Left colon (tissue), 2 donors: ENCODE results near the gene LRRC25. TPM values are rescaled to one million over a fixed set of nuclear protein-coding genes. Genes with fewer than 3 reads are reported as not detected.
A peak's percentile ranks its signal among the peaks of the same experiment; 100 is the strongest.

ENCODE experiments used
- ATAC-seq: fragments of 200-7000 bp; cut with Tn5 transposase; one replicate; pipeline ENCODE4 v1.9.1; 2020; ENCODE audit warnings: mild to moderate bottlenecking, moderate library complexity
- DNase-seq, 2 donors: peaks; one replicate each; pipeline ENCODE4 v3.0.0-alpha.2; 2020
- intact Hi-C, 2 donors: fragments of 100-400 bp; cut with DNase I in 1 of 2; cut with micrococcal nuclease in 1 of 2; formaldehyde crosslinking; loops; one replicate each; pipeline versions ENCODE4 v1.11.2 to v1.14.0; 2022; cut with DNase I, micrococcal nuclease
- long read RNA-seq: library from polyadenylated mRNA; unstranded; transcript quantifications from one replicate; pipeline ENCODE4 v2.0.0, GENCODE V29; 2021
- total RNA-seq, 2 donors: library from RNA; stranded (reverse); fragmentation: NEBNext Ultra II Directional; extraction: Animal tissue kit (Norgen Biotek cat#: 25700); gene quantifications; one replicate each; pipeline ENCODE4 v1.2.1, GENCODE V29; 2021
- donor health status: DM: no; HTN: no; CAD: no.
- donor health status: DM: yes; HTN: yes; CAD: no.

The LRRC25 gene
- total RNA-seq, result 1 to 10 TPM in 1 of 2 donors, under 1 TPM in 1; 0.79 to 5.1 TPM
- long read RNA-seq, partial matches to known transcripts, result 0 of 1 reads
- long read RNA-seq, other reads (novel, unspliced or antisense), result 0 of 1 reads

- ATAC-seq (no peak), DNase-seq (peak; percentile 68 to 72)
- intact Hi-C loops, result no loop called here
These were observed at the start of gene LRRC25 for GRCh38 chr19:18397242-18398202. TSS of gene LRRC25 (minus strand) at chr19:18397622. CDS start at chr19:18396963, 659 bp downstream.

GRCh38 chr19:18446811-18447359 is 49.5 kb upstream of the LRRC25 start:
- intact Hi-C loops, result no loop called here
- ATAC-seq, result no peak
- DNase-seq, result no peak

GRCh38 chr19:18446145-18446810 is 48.9 kb upstream of the LRRC25 start:
- no peak for DNase-seq
- ATAC-seq, result no peak
- intact Hi-C loops, result no loop called here

- peak; percentile 70 for ATAC-seq
- intact Hi-C loops, result no loop called here
These were observed 48.0 kb upstream of the LRRC25 start for GRCh38 chr19:18445262-18445948.

GRCh38 chr19:18444513-18444912 is 47.1 kb upstream of the LRRC25 start:
- DNase-seq (no peak), ATAC-seq (no peak)
- intact Hi-C loops, result no loop called here

More at GRCh38 chr19:18445262-18445948, 48.0 kb upstream of the LRRC25 start:
- peak; percentile 71 to 77 for DNase-seq

GRCh38 chr19:18443831-18444230 is 46.4 kb upstream of the LRRC25 start:
- DNase-seq (no peak), ATAC-seq (no peak)
- intact Hi-C loops, result no loop called here

GRCh38 chr19:18443406-18443805 is 46.0 kb upstream of the LRRC25 start:
- ATAC-seq, result no peak
- intact Hi-C loops, result no loop called here

GRCh38 chr19:18442941-18443340 is 45.5 kb upstream of the LRRC25 start:
- intact Hi-C loops, result no loop called here
- no peak for ATAC-seq
- no peak for DNase-seq

More at GRCh38 chr19:18443406-18443805, 46.0 kb upstream of the LRRC25 start:
- no peak for DNase-seq

GRCh38 chr19:18441804-18442788 is 44.7 kb upstream of the LRRC25 start:
- intact Hi-C loops, result no loop called here
- ATAC-seq, result no peak
- no peak for DNase-seq

GRCh38 chr19:18440936-18441803 is 43.7 kb upstream of the LRRC25 start:
- intact Hi-C loops, result no loop called here
- DNase-seq, result no peak
- ATAC-seq, result no peak

- DNase-seq, result no peak
- intact Hi-C loops, result no loop called here
- peak; percentile 14 for ATAC-seq
These were observed 43.0 kb upstream of the LRRC25 start for GRCh38 chr19:18440415-18440877.

- intact Hi-C loops, result no loop called here
- ATAC-seq (no peak), DNase-seq (no peak)
These were observed 42.5 kb upstream of the LRRC25 start for GRCh38 chr19:18439910-18440237.

- intact Hi-C loops, result no loop called here
- no peak for DNase-seq
- no peak for ATAC-seq
These were observed 41.8 kb upstream of the LRRC25 start for GRCh38 chr19:18439025-18439909.

- ATAC-seq (peak; percentile 1), DNase-seq (no peak)
- intact Hi-C loops, result no loop called here
These were observed 41.1 kb upstream of the LRRC25 start for GRCh38 chr19:18438331-18439024.
